ENCODE data around the gene RYK.

DNA sequence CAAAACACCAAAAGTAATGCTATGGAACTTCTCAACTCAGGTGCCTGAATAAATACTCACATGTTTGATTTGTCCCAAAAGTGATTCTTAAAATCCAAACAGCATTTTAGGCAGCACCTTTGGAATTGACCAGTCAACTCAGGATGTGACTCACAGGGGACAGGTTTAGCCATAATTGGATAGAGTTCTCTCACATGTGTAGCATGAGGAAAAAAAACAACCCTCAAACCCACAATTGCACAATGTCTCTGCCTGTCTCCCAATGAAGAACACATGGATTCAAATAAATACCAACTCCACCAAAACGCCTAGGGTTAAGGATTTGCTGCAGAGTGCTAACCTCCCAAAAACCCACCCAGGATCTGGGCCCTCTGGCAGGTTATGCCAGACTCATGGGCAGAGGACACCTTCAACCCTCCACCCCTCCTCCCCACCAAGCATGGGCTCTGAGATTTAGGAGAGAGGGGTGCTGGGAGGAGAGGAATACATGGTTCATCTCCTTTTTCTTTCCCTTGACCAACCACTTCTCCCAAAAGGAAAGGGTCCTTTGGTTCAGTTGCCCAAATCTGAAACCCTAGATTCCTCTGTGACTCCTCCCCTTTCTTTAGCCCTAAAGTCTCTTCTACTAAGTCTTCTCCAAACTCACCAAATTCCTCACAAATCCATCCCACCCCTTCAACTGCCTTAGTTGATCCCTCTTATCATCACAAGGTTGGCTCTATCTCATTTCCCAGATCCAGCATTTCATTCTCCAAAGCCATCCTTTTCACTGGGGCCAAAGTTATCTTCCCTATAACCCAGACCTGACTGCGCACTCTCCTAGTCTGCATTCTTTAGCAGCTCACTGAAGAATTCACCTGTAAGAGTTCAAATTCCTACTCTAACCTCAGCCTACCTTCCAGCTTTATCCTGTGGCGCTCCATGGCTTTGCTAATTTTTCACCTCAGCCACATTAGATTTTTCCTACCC, 7.7 kb downstream of the RYK start:
- TF ChIP-seq GATA3 (IDR thresholded peaks at IDR 0.05; ENCODE audit: low read depth, low read length), result no peak
- TF ChIP-seq GATA2 (IDR thresholded peaks at IDR 0.05; ENCODE audit: low read depth, low read length), result no peak

Measured in SH-SY5Y (cell line).